BLaER1 (cell line): ENCODE results near the gene WWOX.

Experiments used
- H3K27ac ChIP-seq: shearing (Covaris generic); formaldehyde crosslinking; 2 replicates; pipeline ENCODE4 v1.8.1; 2022
- H3K27me3 ChIP-seq: shearing (Covaris generic); formaldehyde crosslinking; 2 replicates; pipeline ENCODE4 v1.8.1; 2022
- H3K36me3 ChIP-seq: shearing (Covaris generic); formaldehyde crosslinking; 2 replicates; pipeline ENCODE4 v1.8.1; 2022
- H3K4me1 ChIP-seq: shearing (Covaris generic); formaldehyde crosslinking; 2 replicates; pipeline ENCODE4 v1.8.1; 2022
- H3K4me2 ChIP-seq: shearing (Covaris generic); formaldehyde crosslinking; 2 replicates; pipeline ENCODE4 v1.8.1; 2022
- H3K4me3 ChIP-seq: shearing (Covaris generic); formaldehyde crosslinking; 2 replicates; pipeline ENCODE4 v1.8.1; 2022
- H3K9ac ChIP-seq: shearing (Covaris generic); formaldehyde crosslinking; 2 replicates; pipeline ENCODE4 v1.8.1; 2022
- H3K9me3 ChIP-seq: shearing (Covaris generic); formaldehyde crosslinking; 2 replicates; pipeline ENCODE4 v1.8.1; 2022
- H4K20me1 ChIP-seq: shearing (Covaris generic); formaldehyde crosslinking; 2 replicates; pipeline ENCODE4 v1.8.1; 2022
- Cebpa-rat ChIP-seq: shearing (Covaris generic); IDR thresholded peaks from 2 replicates; pipeline ENCODE4 v1.8.1; 2022

WWOX gene

GRCh38 chr16:78200023-78200389, 100.6 kb downstream of the WWOX start:
- TF ChIP-seq Cebpa-rat = no peak
- H3K36me3 ChIP-seq = no peaks in the 10 kb centered on the region
- peaks cover 24% of the 10 kb centered on the region for H3K4me1 ChIP-seq
- no peaks in the 10 kb centered on the region for H3K27me3 ChIP-seq
- no peaks in the 10 kb centered on the region for H4K20me1 ChIP-seq
- H3K9ac ChIP-seq = no peak overlapping the region
- peak overlapping the region; percentile 3; the same call in 1 of the 2 replicates for H3K4me2 ChIP-seq
- no peak overlapping the region for H3K27ac ChIP-seq
- H3K9me3 ChIP-seq = no peaks in the 10 kb centered on the region
- no peak overlapping the region for H3K4me3 ChIP-seq

- H3K4me2 ChIP-seq = peak overlapping the region; percentile 3; the same call in 1 of the 2 replicates
- TF ChIP-seq Cebpa-rat = no peak
Measured at GRCh38 chr16:78200623-78201096, 101.2 kb downstream of the WWOX start.

GRCh38 chr16:78205506-78205905, 106.1 kb downstream of the WWOX start:
- Histone ChIP-seq H3K9ac (no peak overlapping the region), H3K27ac (no peak overlapping the region), H3K9me3 (no peaks in the 10 kb centered on the region), H3K36me3 (no peaks in the 10 kb centered on the region), H3K4me1 (peaks cover 2% of the 10 kb centered on the region; the same call in 1 of the 2 replicates), H3K27me3 (no peaks in the 10 kb centered on the region), H3K4me3 (no peak overlapping the region), H3K4me2 (no peak overlapping the region), H4K20me1 (no peaks in the 10 kb centered on the region)
- TF ChIP-seq Cebpa-rat = no peak

More at GRCh38 chr16:78200623-78201096, 101.2 kb downstream of the WWOX start:
- no peak overlapping the region for H3K9ac ChIP-seq
- no peaks in the 10 kb centered on the region for H3K27me3 ChIP-seq
- H3K4me1 ChIP-seq = peaks cover 18% of the 10 kb centered on the region
- no peaks in the 10 kb centered on the region for H3K9me3 ChIP-seq
- H4K20me1 ChIP-seq = no peaks in the 10 kb centered on the region
- no peak overlapping the region for H3K4me3 ChIP-seq
- no peaks in the 10 kb centered on the region for H3K36me3 ChIP-seq
- H3K27ac ChIP-seq = no peak overlapping the region

- Histone ChIP-seq H3K9me3 (no peaks in the 10 kb centered on the region), H3K4me2 (no peak overlapping the region), H3K4me1 (no peaks in the 10 kb centered on the region), H4K20me1 (no peaks in the 10 kb centered on the region), H3K27me3 (no peaks in the 10 kb centered on the region), H3K36me3 (no peaks in the 10 kb centered on the region), H3K9ac (no peak overlapping the region), H3K4me3 (no peak overlapping the region), H3K27ac (no peak overlapping the region)
- TF ChIP-seq Cebpa-rat = no peak
Measured at GRCh38 chr16:78206623-78207223, 107.3 kb downstream of the WWOX start.

GRCh38 chr16:78209951-78210661, 110.7 kb downstream of the WWOX start:
- no peak overlapping the region for H3K4me3 ChIP-seq
- no peaks in the 10 kb centered on the region for H3K36me3 ChIP-seq
- no peaks in the 10 kb centered on the region for H4K20me1 ChIP-seq
- H3K9me3 ChIP-seq = no peaks in the 10 kb centered on the region
- no peaks in the 10 kb centered on the region for H3K27me3 ChIP-seq
- H3K4me1 ChIP-seq = no peaks in the 10 kb centered on the region
- H3K9ac ChIP-seq = no peak overlapping the region
- H3K4me2 ChIP-seq = no peak overlapping the region
- no peak overlapping the region for H3K27ac ChIP-seq
- no peak for TF ChIP-seq Cebpa-rat

- no peak overlapping the region for H3K4me2 ChIP-seq
- H3K9ac ChIP-seq = no peak overlapping the region
- H3K27ac ChIP-seq = no peak overlapping the region
- H3K4me1 ChIP-seq = no peaks in the 10 kb centered on the region
- no peaks in the 10 kb centered on the region for H4K20me1 ChIP-seq
- no peaks in the 10 kb centered on the region for H3K27me3 ChIP-seq
- no peak for TF ChIP-seq Cebpa-rat
- H3K4me3 ChIP-seq = no peak overlapping the region
- no peaks in the 10 kb centered on the region for H3K36me3 ChIP-seq
- no peaks in the 10 kb centered on the region for H3K9me3 ChIP-seq
Measured at GRCh38 chr16:78211020-78211599, 111.7 kb downstream of the WWOX start.

GRCh38 chr16:78211946-78212345, 112.5 kb downstream of the WWOX start:
- no peaks in the 10 kb centered on the region for H4K20me1 ChIP-seq
- H3K9me3 ChIP-seq = no peaks in the 10 kb centered on the region
- H3K9ac ChIP-seq = no peak overlapping the region
- H3K4me3 ChIP-seq = no peak overlapping the region
- H3K36me3 ChIP-seq = no peaks in the 10 kb centered on the region
- TF ChIP-seq Cebpa-rat = no peak
- H3K27ac ChIP-seq = no peak overlapping the region
- H3K4me1 ChIP-seq = no peaks in the 10 kb centered on the region
- H3K27me3 ChIP-seq = no peaks in the 10 kb centered on the region
- no peak overlapping the region for H3K4me2 ChIP-seq

GRCh38 chr16:78212674-78213073, 113.2 kb downstream of the WWOX start:
- Histone ChIP-seq H3K27ac (no peak overlapping the region), H3K4me2 (no peak overlapping the region), H3K4me1 (no peaks in the 10 kb centered on the region), H4K20me1 (no peaks in the 10 kb centered on the region), H3K4me3 (no peak overlapping the region), H3K9ac (no peak overlapping the region), H3K27me3 (no peaks in the 10 kb centered on the region), H3K36me3 (no peaks in the 10 kb centered on the region), H3K9me3 (no peaks in the 10 kb centered on the region)
- no peak for TF ChIP-seq Cebpa-rat

- H3K4me2 ChIP-seq = no peak overlapping the region
- no peaks in the 10 kb centered on the region for H3K27me3 ChIP-seq
- H3K4me1 ChIP-seq = no peaks in the 10 kb centered on the region
- no peaks in the 10 kb centered on the region for H3K9me3 ChIP-seq
- no peak overlapping the region for H3K27ac ChIP-seq
- H4K20me1 ChIP-seq = no peaks in the 10 kb centered on the region
- no peak overlapping the region for H3K9ac ChIP-seq
- no peaks in the 10 kb centered on the region for H3K36me3 ChIP-seq
- no peak overlapping the region for H3K4me3 ChIP-seq
- no peak for TF ChIP-seq Cebpa-rat
Measured at GRCh38 chr16:78213751-78214150, 114.3 kb downstream of the WWOX start.

- Histone ChIP-seq H4K20me1 (no peaks in the 10 kb centered on the region), H3K4me3 (no peak overlapping the region), H3K36me3 (no peaks in the 10 kb centered on the region), H3K27ac (no peak overlapping the region), H3K4me1 (no peaks in the 10 kb centered on the region), H3K9ac (no peak overlapping the region), H3K9me3 (no peaks in the 10 kb centered on the region), H3K27me3 (no peaks in the 10 kb centered on the region), H3K4me2 (no peak overlapping the region)
- no peak for TF ChIP-seq Cebpa-rat
Measured at GRCh38 chr16:78215222-78215621, 115.8 kb downstream of the WWOX start.
